ENCODE measurements around the gene EFCAB11. TPM values are rescaled to one million over a fixed set of nuclear protein-coding genes. Genes with fewer than 3 reads are reported as not detected.
A peak's percentile ranks its signal among the peaks of the same experiment; 100 is the strongest.

The EFCAB11 gene
- total RNA-seq (2014; rRNA removed; shearing (Covaris generic)) = 6.6 and 7.7 TPM in 2 replicates
- polyA plus RNA-seq (2016; fragmentation: Nextera tagmentation; extraction: Ambion mirVana) = 21.5 and 24.6 TPM in 2 replicates
- long read RNA-seq, transcript EFCAB11-201 (6 exons, 3,095 nt) = major isoform, 6 of 11 reads
- long read RNA-seq, partial matches to known transcripts = 0 of 11 reads
- long read RNA-seq, other reads (novel, unspliced or antisense) = 2 of 11 reads

GRCh38 chr14:89954070-89955021 lies at the start of gene EFCAB11:
Gene EFCAB11, minus strand, starts transcription at chr14:89954730. Its CDS starts 70 bp downstream, at chr14:89954660.
- peaks cover 26% of the 10 kb centered on the region for H3K79me2 ChIP-seq (replicated peaks; ENCODE audit: insufficient read depth)
- peak within 1 kb of the TSS; percentile 98 for H3K27ac Mint-ChIP-seq
- no peaks in the 10 kb centered on the region for H3K9me2 ChIP-seq (ENCODE audit: insufficient read depth)
- H3K36me3 Mint-ChIP-seq (ENCODE audit: low read depth) = peaks cover 52% of the 10 kb centered on the region
- H3K36me3 ChIP-seq (ENCODE audit: insufficient read depth) = peaks cover 12% of the 10 kb centered on the region; the same call in 1 of the 2 replicates
- 0 out of 2 replicates have a peak, but pooled peaks cover 4% of the 10 kb centered on the region for H3F3A ChIP-seq (replicated peaks; ENCODE audit: low read depth)
- peak within 1 kb of the TSS; percentile 88 for H3K4me2 ChIP-seq
- no peaks in the 10 kb centered on the region for H4K20me1 ChIP-seq (replicated peaks; ENCODE audit: insufficient read depth)
- no peak for TF ChIP-seq NANOG (IDR thresholded peaks at IDR 0.05; ENCODE audit: borderline replicate concordance)
- TF ChIP-seq CTCF (conservative IDR thresholded peaks at IDR 0.05; ENCODE audit: low read depth in 2 of 2) = peak; percentile 19 to 58
- TF ChIP-seq EZH2phosphoT487 (IDR thresholded peaks at IDR 0.05; ENCODE audit: unreplicated experiment) = no peak
- TF ChIP-seq CREB1 (CRISPR knock-in tag; IDR thresholded peaks at IDR 0.05; ENCODE audit: low read depth) = peak; percentile 65
- TF ChIP-seq REST (IDR thresholded peaks at IDR 0.05; ENCODE audit: unreplicated experiment) = no peak
- no peak for TF ChIP-seq EZH2 (IDR thresholded peaks at IDR 0.05; ENCODE audit: low read depth, unreplicated experiment)
- peak; percentile 92 for TF ChIP-seq POLR2AphosphoS5 (IDR thresholded peaks at IDR 0.05; ENCODE audit: low read depth)
- H3K27me3 Mint-ChIP-seq (ENCODE audit: insufficient read depth, low read depth, poor library complexity) = peaks cover 13% of the 10 kb centered on the region
- peak within 1 kb of the TSS; percentile 84 for H3K4me3 ChIP-seq
- peak within 1 kb of the TSS; percentile 78 for H2AFZ ChIP-seq
- H3K4me3 Mint-ChIP-seq = peak within 1 kb of the TSS; percentile 98
- peak within 1 kb of the TSS; percentile 75; the same call in 1 of the 2 replicates for H3K27ac ChIP-seq (ENCODE audit: low read depth)
- H3K9me3 Mint-ChIP-seq = peaks cover 22% of the 10 kb centered on the region
- H3K4me1 Mint-ChIP-seq = peaks cover 13% of the 10 kb centered on the region
- peaks cover 8% of the 10 kb centered on the region for H3K4me1 ChIP-seq (ENCODE audit: insufficient read depth)
- DNase-seq (ENCODE audit: low spot score) = peak; percentile 100
- no peaks in the 10 kb centered on the region for H3K27me3 ChIP-seq (ENCODE audit: insufficient read depth)
- peak; percentile 86 for ATAC-seq

Data from GM23338 (cell line).